ENCODE results near the gene MUC4. TPM values are rescaled to one million over a fixed set of nuclear protein-coding genes. Genes with fewer than 3 reads are reported as not detected.
"Not testable (repeated sequence)": the region's sequence is repeated elsewhere in the genome, so short reads cannot be mapped to it uniquely, and the experiment has no call there.

Gene MUC4
- total and polyA plus RNA-seq, 2 donors, result 0.42 TPM; not detected in 1

- no peak for DNase-seq (ENCODE audit: extremely low spot score)
- Histone ChIP-seq H3K36me3 (ENCODE audit: insufficient read depth) (no peaks in the 10 kb centered on the region), H3K27ac (ENCODE audit: low read depth) (no peak overlapping the region), H3K4me1 (ENCODE audit: insufficient read depth) (no peaks in the 10 kb centered on the region), H3K4me3 (ENCODE audit: low read depth, low read length) (no peak overlapping the region)
- WGBS, result 72% methylated on average over 19 of the region's 19 CpGs
Observed at GRCh38 chr3:195810455-195810845, 1.3 kb downstream of the MUC4 start.

GRCh38 chr3:195809796-195810454 is 1.8 kb downstream of the MUC4 start:
- 75% methylated on average over 22 of the region's 22 CpGs for WGBS
- H3K4me3 ChIP-seq (ENCODE audit: low read depth, low read length), result no peak overlapping the region
- H3K27ac ChIP-seq (ENCODE audit: low read depth), result no peak overlapping the region
- H3K4me1 ChIP-seq (ENCODE audit: insufficient read depth), result no peaks in the 10 kb centered on the region
- DNase-seq (ENCODE audit: extremely low spot score), result no peak
- H3K36me3 ChIP-seq (ENCODE audit: insufficient read depth), result no peaks in the 10 kb centered on the region

GRCh38 chr3:195809291-195809785 is 2.4 kb downstream of the MUC4 start:
- no peak for DNase-seq (ENCODE audit: extremely low spot score)
- 77% methylated on average over 17 of the region's 17 CpGs for WGBS
- Histone ChIP-seq H3K4me3 (ENCODE audit: low read depth, low read length) (no peak overlapping the region), H3K4me1 (ENCODE audit: insufficient read depth) (no peaks in the 10 kb centered on the region), H3K27ac (ENCODE audit: low read depth) (no peak overlapping the region), H3K36me3 (ENCODE audit: insufficient read depth) (no peaks in the 10 kb centered on the region)

GRCh38 chr3:195808741-195809290 is 2.9 kb downstream of the MUC4 start:
- WGBS, result 86% methylated on average over 11 of the region's 11 CpGs
- Histone ChIP-seq H3K4me3 (ENCODE audit: low read depth, low read length) (no peak overlapping the region), H3K4me1 (ENCODE audit: insufficient read depth) (no peaks in the 10 kb centered on the region), H3K27ac (ENCODE audit: low read depth) (no peak overlapping the region), H3K36me3 (ENCODE audit: insufficient read depth) (no peaks in the 10 kb centered on the region)
- no peak for DNase-seq (ENCODE audit: extremely low spot score)

GRCh38 chr3:195807681-195808121 is 4.0 kb downstream of the MUC4 start:
- H3K4me3 ChIP-seq (ENCODE audit: low read depth, low read length), result no peak overlapping the region
- WGBS, result 84% methylated on average over 15 of the region's 15 CpGs
- H3K36me3 ChIP-seq (ENCODE audit: insufficient read depth), result no peaks in the 10 kb centered on the region
- no peak overlapping the region for H3K27ac ChIP-seq (ENCODE audit: low read depth)
- no peaks in the 10 kb centered on the region for H3K4me1 ChIP-seq (ENCODE audit: insufficient read depth)
- no peak for DNase-seq (ENCODE audit: extremely low spot score)

GRCh38 chr3:195806916-195807231 is 4.9 kb downstream of the MUC4 start:
- Histone ChIP-seq H3K36me3 (ENCODE audit: insufficient read depth) (no peaks in the 10 kb centered on the region), H3K4me1 (ENCODE audit: insufficient read depth) (no peaks in the 10 kb centered on the region), H3K4me3 (ENCODE audit: low read depth, low read length) (no peak overlapping the region), H3K27ac (ENCODE audit: low read depth) (no peak overlapping the region)
- DNase-seq (ENCODE audit: extremely low spot score), result no peak
- 93% methylated on average over 8 of the region's 8 CpGs for WGBS

GRCh38 chr3:195806211-195806915 is 5.4 kb downstream of the MUC4 start:
- Histone ChIP-seq H3K27ac (ENCODE audit: low read depth) (no peak overlapping the region), H3K36me3 (ENCODE audit: insufficient read depth) (no peaks in the 10 kb centered on the region), H3K4me3 (ENCODE audit: low read depth, low read length) (no peak overlapping the region), H3K4me1 (ENCODE audit: insufficient read depth) (no peaks in the 10 kb centered on the region)
- WGBS, result 49% methylated on average over 11 of the region's 11 CpGs
- DNase-seq (ENCODE audit: extremely low spot score), result no peak

- not testable (repeated sequence) for H3K4me3 ChIP-seq (ENCODE audit: low read depth, low read length); H3K36me3 ChIP-seq (ENCODE audit: insufficient read depth); H3K27ac ChIP-seq (ENCODE audit: low read depth); H3K4me1 ChIP-seq (ENCODE audit: insufficient read depth); DNase-seq (ENCODE audit: extremely low spot score)
- 93% methylated on average over 5 of the region's 5 CpGs for WGBS
Observed at GRCh38 chr3:195805588-195805987, 6.1 kb downstream of the MUC4 start.

- H3K36me3 ChIP-seq (ENCODE audit: insufficient read depth), result no peaks in the 10 kb centered on the region
- no peaks in the 10 kb centered on the region for H3K4me1 ChIP-seq (ENCODE audit: insufficient read depth)
- whole genome bisulfite sequencing, result 95% methylated on average over 14 of the region's 14 CpGs
- H3K4me3 ChIP-seq (ENCODE audit: low read depth, low read length), result no peak overlapping the region
- DNase-seq (ENCODE audit: extremely low spot score), result no peak
- no peak overlapping the region for H3K27ac ChIP-seq (ENCODE audit: low read depth)
Observed at GRCh38 chr3:195805181-195805580, 6.5 kb downstream of the MUC4 start.

- Histone ChIP-seq H3K4me1 (ENCODE audit: insufficient read depth) (no peaks in the 10 kb centered on the region), H3K36me3 (ENCODE audit: insufficient read depth) (no peaks in the 10 kb centered on the region), H3K4me3 (ENCODE audit: low read depth, low read length) (no peak overlapping the region), H3K27ac (ENCODE audit: low read depth) (no peak overlapping the region)
- DNase-seq (ENCODE audit: extremely low spot score), result no peak
- 69% methylated on average over 20 of the region's 20 CpGs for WGBS
Observed at GRCh38 chr3:195803289-195803908, 8.3 kb downstream of the MUC4 start.

- no peaks in the 10 kb centered on the region for H3K4me1 ChIP-seq (ENCODE audit: insufficient read depth)
- no peak for DNase-seq (ENCODE audit: extremely low spot score)
- no peak overlapping the region for H3K27ac ChIP-seq (ENCODE audit: low read depth)
- H3K36me3 ChIP-seq (ENCODE audit: insufficient read depth), result no peaks in the 10 kb centered on the region
- 24% methylated on average over 9 of the region's 9 CpGs for WGBS
- no peak overlapping the region for H3K4me3 ChIP-seq (ENCODE audit: low read depth, low read length)
Observed at GRCh38 chr3:195802795-195803194, 8.9 kb downstream of the MUC4 start.

- H3K4me1 ChIP-seq (ENCODE audit: insufficient read depth), result no peaks in the 10 kb centered on the region
- H3K27ac ChIP-seq (ENCODE audit: low read depth), result no peak overlapping the region
- H3K36me3 ChIP-seq (ENCODE audit: insufficient read depth), result no peaks in the 10 kb centered on the region
- no peak for DNase-seq (ENCODE audit: extremely low spot score)
- WGBS, result 54% methylated on average over 15 of the region's 15 CpGs
- H3K4me3 ChIP-seq (ENCODE audit: low read depth, low read length), result no peak overlapping the region
Observed at GRCh38 chr3:195802261-195802701, 9.4 kb downstream of the MUC4 start.

GRCh38 chr3:195801251-195802183 is 10.2 kb downstream of the MUC4 start:
- Histone ChIP-seq H3K4me1 (ENCODE audit: insufficient read depth) (no peaks in the 10 kb centered on the region), H3K36me3 (ENCODE audit: insufficient read depth) (no peaks in the 10 kb centered on the region), H3K27ac (ENCODE audit: low read depth) (no peak overlapping the region), H3K4me3 (ENCODE audit: low read depth, low read length) (no peak overlapping the region)
- DNase-seq (ENCODE audit: extremely low spot score), result no peak
- WGBS, result 73% methylated on average over 35 of the region's 35 CpGs

Measured in urinary bladder (tissue), 4 donors.